Central memory CD4-positive, alpha-beta T cell (primary cell): ENCODE data around the gene SLC29A3.
A peak's percentile ranks its signal among the peaks of the same experiment; 100 is the strongest.
"Not testable (repeated sequence)": the region's sequence is repeated elsewhere in the genome, so short reads cannot be mapped to it uniquely, and the experiment has no call there.

Source experiments
- DNase-seq: peaks from one replicate; pipeline ENCODE4 v3.0.0; 2022
- total RNA-seq, 3 experiments: gene quantifications; one replicate each; lab custom pipeline; 2026; lab: John Stamatoyannopoulos, UW

SLC29A3 gene
- total RNA-seq: 2.1 to 6.1 (median 5.3) reads per million in 3 experiments

GRCh38 chr10:71319042-71319799 lies at the start of gene SLC29A3:
Gene SLC29A3 (plus strand): TSS chr10:71319259. CDS start chr10:71319310, 51 bp downstream.
- DNase-seq: peak; percentile 74

GRCh38 chr10:71269301-71270288 lies 49.5 kb upstream of the SLC29A3 start:
- DNase-seq: no peak

- DNase-seq: no peak
These were observed 48.5 kb upstream of the SLC29A3 start for GRCh38 chr10:71270301-71271220.

GRCh38 chr10:71271662-71272055 lies 47.4 kb upstream of the SLC29A3 start:
- DNase-seq: no peak

- no peak for DNase-seq
These were observed 46.8 kb upstream of the SLC29A3 start for GRCh38 chr10:71272056-71272771.

GRCh38 chr10:71272974-71273373 lies 46.1 kb upstream of the SLC29A3 start:
- DNase-seq: not testable (repeated sequence)

- no peak for DNase-seq
These were observed 45.6 kb upstream of the SLC29A3 start for GRCh38 chr10:71273506-71273905.

GRCh38 chr10:71274901-71275796 lies 43.9 kb upstream of the SLC29A3 start:
- no peak for DNase-seq

GRCh38 chr10:71276873-71277272 lies 42.2 kb upstream of the SLC29A3 start:
- DNase-seq: no peak

GRCh38 chr10:71277914-71278665 lies 41.0 kb upstream of the SLC29A3 start:
- no peak for DNase-seq

GRCh38 chr10:71278691-71279588 lies 40.1 kb upstream of the SLC29A3 start:
- no peak for DNase-seq

- DNase-seq: no peak
These were observed 39.4 kb upstream of the SLC29A3 start for GRCh38 chr10:71279590-71280170.

GRCh38 chr10:71280216-71280615 lies 38.8 kb upstream of the SLC29A3 start:
- no peak for DNase-seq

GRCh38 chr10:71280825-71281224 lies 38.2 kb upstream of the SLC29A3 start:
- no peak for DNase-seq

- no peak for DNase-seq
These were observed 37.3 kb upstream of the SLC29A3 start for GRCh38 chr10:71281646-71282322.

- DNase-seq: no peak
These were observed 36.8 kb upstream of the SLC29A3 start for GRCh38 chr10:71282323-71282680.

- no peak for DNase-seq
These were observed 35.6 kb upstream of the SLC29A3 start for GRCh38 chr10:71283410-71283809.

- no peak for DNase-seq
These were observed 35.2 kb upstream of the SLC29A3 start for GRCh38 chr10:71283876-71284275.
